SU-DHL-6 (cell line): ENCODE results near the gene VDAC1.

ENCODE experiments used
- H2AFZ ChIP-seq: fragments of 200-600 bp; sonication (generic); 2 replicates; pipeline ENCODE4 v1.6.1; 2014; ENCODE audit warnings: low read depth, mild to moderate bottlenecking, moderate library complexity, mixed read lengths, antibody characterized with exemption, low read length; ENCODE audit not compliant: severe bottlenecking
- H3F3A ChIP-seq: fragments of 200-600 bp; shearing (Covaris generic); 2 replicates; pipeline ENCODE4 v1.6.0; 2016; ENCODE audit warnings: antibody characterized with exemption, mild to moderate bottlenecking; ENCODE audit not compliant: insufficient read depth
- H3K27ac ChIP-seq: fragments of 200-600 bp; sonication (generic); 2 replicates; pipeline ENCODE4 v1.5.1; 2016; ENCODE audit warnings: low read depth, mild to moderate bottlenecking, low read length, moderate library complexity, mixed read lengths
- H3K27me3 ChIP-seq: fragments of 200-600 bp; sonication (generic), shearing (Covaris generic); 2 replicates; pipeline ENCODE4 v1.6.0; 2014; ENCODE audit warnings: mild to moderate bottlenecking, low read length
- H3K36me3 ChIP-seq: fragments of 200-600 bp; sonication (generic); 2 replicates; pipeline ENCODE4 v1.6.1; 2014; ENCODE audit warnings: mild to moderate bottlenecking, low read length, mixed read lengths
- H3K4me2 ChIP-seq: fragments of 300-600, 200-600 bp; shearing (Covaris generic), sonication (generic); 2 replicates; pipeline ENCODE4 v1.6.0; 2014; ENCODE audit warnings: low read length, low read depth, mild to moderate bottlenecking; ENCODE audit not compliant: poor library complexity, severe bottlenecking
- H3K4me3 ChIP-seq: fragments of 200-600 bp; sonication (generic); 2 replicates; pipeline ENCODE4 v1.5.1; 2014; ENCODE audit warnings: antibody characterized with exemption, low read length, mild to moderate bottlenecking, mixed read lengths; ENCODE audit not compliant: insufficient read depth, poor library complexity, severe bottlenecking
- H3K79me2 ChIP-seq: fragments of 200-600 bp; sonication (generic); 2 replicates; pipeline ENCODE4 v1.6.1; 2014; ENCODE audit warnings: mild to moderate bottlenecking, low read length, moderate library complexity; ENCODE audit not compliant: insufficient read depth
- H3K9ac ChIP-seq: fragments of 200-600 bp; sonication (generic); 2 replicates; pipeline ENCODE4 v1.7.0; 2014; ENCODE audit warnings: mild to moderate bottlenecking, low read length
- H3K9me2 ChIP-seq: fragments of 200-600 bp; sonication (generic); replicated peaks from 2 replicates; pipeline ENCODE4 v1.6.1; 2014; ENCODE audit warnings: low read length; ENCODE audit not compliant: insufficient read depth
- H3K9me3 ChIP-seq: fragments of 200-600 bp; sonication (generic); 2 replicates; pipeline ENCODE4 v1.6.1; 2014; ENCODE audit warnings: low read length, mixed read lengths; ENCODE audit not compliant: insufficient read depth
- H4K20me1 ChIP-seq: fragments of 200-600 bp; sonication (generic); 2 replicates; pipeline ENCODE4 v1.6.1; 2014; ENCODE audit warnings: low read depth, mild to moderate bottlenecking, antibody characterized with exemption, low read length, moderate library complexity, mixed read lengths
- EZH2phosphoT487 ChIP-seq: fragments of 200-600 bp; sonication (generic), shearing (Covaris generic); conservative IDR thresholded peaks from 2 replicates; pipeline ENCODE4 v1.6.1; 2018; ENCODE audit warnings: mild to moderate bottlenecking, antibody characterized with exemption, low read length, moderate library complexity, mixed read lengths
- TF ChIP-seq, protein P1 (sequence below): fragments of 200-600 bp; sonication (generic); IDR thresholded peaks from one replicate; pipeline ENCODE4 v1.5.1; 2017; ENCODE audit warnings: antibody characterized with exemption, mild to moderate bottlenecking, low read length, moderate library complexity; ENCODE audit not compliant: insufficient read depth, poor library complexity, severe bottlenecking

Gene VDAC1

GRCh38 chr5:133985540-133986180 lies 19.1 kb downstream of the VDAC1 start:
- Histone ChIP-seq H3K9ac (no peak overlapping the region), H3K79me2 (peaks cover 22% of the 10 kb centered on the region; the same call in 1 of the 2 replicates), H3K27ac (no peak overlapping the region), H3K9me2 (no peaks in the 10 kb centered on the region), H3F3A (no peaks in the 10 kb centered on the region), H3K27me3 (no peaks in the 10 kb centered on the region), H3K36me3 (peaks cover 20% of the 10 kb centered on the region), H2AFZ (no peak overlapping the region), H4K20me1 (no peaks in the 10 kb centered on the region; the same call in 1 of the 2 replicates), H3K4me3 (no peak overlapping the region), H3K9me3 (no peaks in the 10 kb centered on the region), H3K4me2 (no peak overlapping the region)
- no peak for TF ChIP-seq EZH2phosphoT487
- TF ChIP-seq, protein P1, sequence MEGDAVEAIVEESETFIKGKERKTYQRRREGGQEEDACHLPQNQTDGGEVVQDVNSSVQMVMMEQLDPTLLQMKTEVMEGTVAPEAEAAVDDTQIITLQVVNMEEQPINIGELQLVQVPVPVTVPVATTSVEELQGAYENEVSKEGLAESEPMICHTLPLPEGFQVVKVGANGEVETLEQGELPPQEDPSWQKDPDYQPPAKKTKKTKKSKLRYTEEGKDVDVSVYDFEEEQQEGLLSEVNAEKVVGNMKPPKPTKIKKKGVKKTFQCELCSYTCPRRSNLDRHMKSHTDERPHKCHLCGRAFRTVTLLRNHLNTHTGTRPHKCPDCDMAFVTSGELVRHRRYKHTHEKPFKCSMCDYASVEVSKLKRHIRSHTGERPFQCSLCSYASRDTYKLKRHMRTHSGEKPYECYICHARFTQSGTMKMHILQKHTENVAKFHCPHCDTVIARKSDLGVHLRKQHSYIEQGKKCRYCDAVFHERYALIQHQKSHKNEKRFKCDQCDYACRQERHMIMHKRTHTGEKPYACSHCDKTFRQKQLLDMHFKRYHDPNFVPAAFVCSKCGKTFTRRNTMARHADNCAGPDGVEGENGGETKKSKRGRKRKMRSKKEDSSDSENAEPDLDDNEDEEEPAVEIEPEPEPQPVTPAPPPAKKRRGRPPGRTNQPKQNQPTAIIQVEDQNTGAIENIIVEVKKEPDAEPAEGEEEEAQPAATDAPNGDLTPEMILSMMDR: no peak

GRCh38 chr5:133983674-133984073 lies 21.1 kb downstream of the VDAC1 start:
- Histone ChIP-seq H3K79me2 (peaks cover 10% of the 10 kb centered on the region; the same call in 1 of the 2 replicates), H3F3A (no peaks in the 10 kb centered on the region), H3K27me3 (no peaks in the 10 kb centered on the region), H3K4me2 (no peak overlapping the region), H3K9me3 (no peaks in the 10 kb centered on the region), H4K20me1 (no peaks in the 10 kb centered on the region; the same call in 1 of the 2 replicates), H2AFZ (no peak overlapping the region), H3K27ac (no peak overlapping the region), H3K9me2 (no peaks in the 10 kb centered on the region), H3K9ac (no peak overlapping the region), H3K36me3 (peaks cover 12% of the 10 kb centered on the region; the same call in 1 of the 2 replicates), H3K4me3 (no peak overlapping the region)
- TF ChIP-seq, protein P1: no peak
- no peak for TF ChIP-seq EZH2phosphoT487

DNA sequence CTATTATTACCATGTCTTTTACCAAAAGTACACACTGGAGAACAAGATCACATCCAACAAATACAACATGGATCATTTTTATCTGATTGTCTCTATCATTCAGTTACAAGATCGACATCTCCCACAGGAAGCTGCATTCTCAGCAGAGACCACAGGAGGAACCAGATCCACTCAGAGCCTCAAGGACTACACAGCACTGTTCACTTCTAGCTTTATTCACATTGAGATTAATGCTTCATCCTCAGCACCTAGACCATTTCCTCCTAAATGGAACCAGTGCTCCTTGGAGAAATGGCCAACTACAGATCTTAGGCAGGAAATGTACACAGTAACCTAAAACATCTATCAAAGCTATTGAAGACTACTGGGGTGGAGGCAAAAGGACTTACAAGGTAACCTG lies 23.1 kb downstream of the VDAC1 start:
- no peak overlapping the region for H2AFZ ChIP-seq
- H3K4me2 ChIP-seq: no peak overlapping the region
- peaks cover 6% of the 10 kb centered on the region; the same call in 1 of the 2 replicates for H3K36me3 ChIP-seq
- H4K20me1 ChIP-seq: no peaks in the 10 kb centered on the region
- H3F3A ChIP-seq: no peaks in the 10 kb centered on the region
- H3K9ac ChIP-seq: no peak overlapping the region
- peaks cover 6% of the 10 kb centered on the region; the same call in 1 of the 2 replicates for H3K79me2 ChIP-seq
- no peaks in the 10 kb centered on the region for H3K27me3 ChIP-seq
- TF ChIP-seq, protein P1: no peak
- no peak for TF ChIP-seq EZH2phosphoT487
- no peak overlapping the region for H3K27ac ChIP-seq
- H3K9me3 ChIP-seq: no peaks in the 10 kb centered on the region
- no peaks in the 10 kb centered on the region for H3K9me2 ChIP-seq
- no peak overlapping the region for H3K4me3 ChIP-seq
